Esophagus squamous epithelium (tissue), 4 donors: Measurements from ENCODE around the gene NLRC5.

Experiments
- POLR2A ChIP-seq, 4 donors: fragments of 450-650 bp; IDR thresholded peaks; one replicate each; pipeline ENCODE4 v1.6.1; 2017; ENCODE audit warnings: antibody characterized with exemption in 4 of 4, mild to moderate bottlenecking in 4 of 4, moderate library complexity in 3 of 4
- TF ChIP-seq, protein P1 (sequence below), 6 experiments: fragments of 450-650 bp in 4 of 6; fragments of 200-600 bp in 2 of 6; sonication (generic) in 2 of 6; IDR thresholded peaks; one replicate each; pipeline ENCODE4 v1.5.1; 2016 to 2019; ENCODE audit warnings: antibody characterized with exemption in 6 of 6, mild to moderate bottlenecking in 4 of 6, moderate library complexity in 4 of 6

GRCh38 chr16:57125376-57125775, 136.0 kb downstream of the NLRC5 start:
- TF ChIP-seq, protein P1, sequence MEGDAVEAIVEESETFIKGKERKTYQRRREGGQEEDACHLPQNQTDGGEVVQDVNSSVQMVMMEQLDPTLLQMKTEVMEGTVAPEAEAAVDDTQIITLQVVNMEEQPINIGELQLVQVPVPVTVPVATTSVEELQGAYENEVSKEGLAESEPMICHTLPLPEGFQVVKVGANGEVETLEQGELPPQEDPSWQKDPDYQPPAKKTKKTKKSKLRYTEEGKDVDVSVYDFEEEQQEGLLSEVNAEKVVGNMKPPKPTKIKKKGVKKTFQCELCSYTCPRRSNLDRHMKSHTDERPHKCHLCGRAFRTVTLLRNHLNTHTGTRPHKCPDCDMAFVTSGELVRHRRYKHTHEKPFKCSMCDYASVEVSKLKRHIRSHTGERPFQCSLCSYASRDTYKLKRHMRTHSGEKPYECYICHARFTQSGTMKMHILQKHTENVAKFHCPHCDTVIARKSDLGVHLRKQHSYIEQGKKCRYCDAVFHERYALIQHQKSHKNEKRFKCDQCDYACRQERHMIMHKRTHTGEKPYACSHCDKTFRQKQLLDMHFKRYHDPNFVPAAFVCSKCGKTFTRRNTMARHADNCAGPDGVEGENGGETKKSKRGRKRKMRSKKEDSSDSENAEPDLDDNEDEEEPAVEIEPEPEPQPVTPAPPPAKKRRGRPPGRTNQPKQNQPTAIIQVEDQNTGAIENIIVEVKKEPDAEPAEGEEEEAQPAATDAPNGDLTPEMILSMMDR (IDR thresholded peaks at IDR 0.05): no peak
- TF ChIP-seq POLR2A (IDR thresholded peaks at IDR 0.05): no peak
